ENCODE measurements around the gene CHRD. TPM values are rescaled to one million over a fixed set of nuclear protein-coding genes. Genes with fewer than 3 reads are reported as not detected.

The CHRD gene
- total and polyA plus RNA-seq, 9 of the 15 experiments (the other 6 are each of a cell fraction or from before 2014, with no cell fraction given): 0.11 to 1.3 (median 0.59) TPM; not detected in 3

GRCh38 chr3:184345317-184346144 is 34.3 kb upstream of the CHRD start (continued):
- no peak for TF ChIP-seq NUFIP1 (IDR thresholded peaks at IDR 0.05; ENCODE audit: partially characterized antibody)
- no peak for TF ChIP-seq FUS (optimal IDR thresholded peaks at IDR 0.05; ENCODE audit: low read depth, low read length)
- TF ChIP-seq ZNF592 (IDR thresholded peaks at IDR 0.05): peak; percentile 74; the same call in 1 of the 2 replicates
- no peak for TF ChIP-seq CBFB (CRISPR knock-in tag; IDR thresholded peaks at IDR 0.05)
- TF ChIP-seq HDAC8 (tag; IDR thresholded peaks at IDR 0.05): no peak
- TF ChIP-seq KLF1 (tag; IDR thresholded peaks at IDR 0.05): no peak
- TF ChIP-seq PBX2 (CRISPR knock-in tag; IDR thresholded peaks at IDR 0.05; ENCODE audit: low read depth): peak; percentile 72
- peak; percentile 93 for TF ChIP-seq PBX2 (tag; conservative IDR thresholded peaks at IDR 0.05; ENCODE audit: low read depth)
- TF ChIP-seq ZNF217 (CRISPR knock-in tag; IDR thresholded peaks at IDR 0.05): no peak
- no peak for TF ChIP-seq XRCC5 (IDR thresholded peaks at IDR 0.05; ENCODE audit: low read depth, low read length)
- no peak for TF ChIP-seq BRF1 (IDR thresholded peaks at IDR 0.05; ENCODE audit: borderline replicate concordance, extremely low read depth, insufficient read length)
- 0 out of 4 replicates have a peak, but pooled peaks of 1 of the 2 experiments have one; percentile 29 for TF ChIP-seq HDAC1 (IDR thresholded peaks at IDR 0.05)
- peak; percentile 34; the same call in 1 of the 2 replicates for TF ChIP-seq CREM (IDR thresholded peaks at IDR 0.05; ENCODE audit: low read depth)
- no peak for TF ChIP-seq BCOR (IDR thresholded peaks at IDR 0.05)
- TF ChIP-seq SMAD4 (CRISPR knock-in tag; conservative IDR thresholded peaks at IDR 0.05): 0 out of 2 replicates have a peak, but pooled peaks have one; percentile 27
- no peak for TF ChIP-seq HBP1 (CRISPR knock-in tag; IDR thresholded peaks at IDR 0.05)
- TF ChIP-seq DLX4 (CRISPR knock-in tag; IDR thresholded peaks at IDR 0.05): no peak
- TF ChIP-seq EP400 (IDR thresholded peaks at IDR 0.05): peak; percentile 30; the same call in 1 of the 2 replicates
- peak; percentile 54; the same call in 1 of the 2 replicates for TF ChIP-seq SMC3 (conservative IDR thresholded peaks at IDR 0.05; ENCODE audit: insufficient read depth, low read depth, low read length)
- no peak for TF ChIP-seq ZNF707 (CRISPR knock-in tag; conservative IDR thresholded peaks at IDR 0.05)

Measured in K562 (cell line).